Bronchial epithelial cell (primary cell): ENCODE measurements around the gene E2F1. TPM values are rescaled to one million over a fixed set of nuclear protein-coding genes. Genes with fewer than 3 reads are reported as not detected.

Experiments
- DNase-seq: peaks from one replicate; pipeline ENCODE4 v3.0.0-alpha.2; 2010; ENCODE audit warnings: low read depth
- FAIRE-seq: peaks from 2 replicates; lab custom pipeline; 2011; peaks lifted over from hg19 to GRCh38; lab: Jason Lieb, UNC
- H3K27me3 ChIP-seq: 2 replicates; pipeline ENCODE4 v1.5.1; 2011; ENCODE audit warnings: low read length; ENCODE audit not compliant: control insufficient read depth, insufficient read depth
- H3K36me3 ChIP-seq: 2 replicates; pipeline ENCODE4 v1.5.1; 2011; ENCODE audit warnings: low read length; ENCODE audit not compliant: control insufficient read depth, insufficient read depth
- H3K4me3 ChIP-seq: 2 replicates; pipeline ENCODE4 v1.5.1; 2011; ENCODE audit warnings: mild to moderate bottlenecking, low read depth, low read length, control low read depth
- CTCF ChIP-seq: IDR thresholded peaks from 2 replicates; pipeline ENCODE4 v1.5.1; 2011; ENCODE audit warnings: mild to moderate bottlenecking, moderate library complexity, low read length, control low read depth, inconsistent platforms; ENCODE audit not compliant: insufficient read depth, severe bottlenecking
- total RNA-seq: library from RNA; depleted of rRNA; stranded (reverse); fragments of >200 nt; gene quantifications from 2 replicates; pipeline ENCODE4 v1.2.1, GENCODE V29; 2014

E2F1 gene, protein sequence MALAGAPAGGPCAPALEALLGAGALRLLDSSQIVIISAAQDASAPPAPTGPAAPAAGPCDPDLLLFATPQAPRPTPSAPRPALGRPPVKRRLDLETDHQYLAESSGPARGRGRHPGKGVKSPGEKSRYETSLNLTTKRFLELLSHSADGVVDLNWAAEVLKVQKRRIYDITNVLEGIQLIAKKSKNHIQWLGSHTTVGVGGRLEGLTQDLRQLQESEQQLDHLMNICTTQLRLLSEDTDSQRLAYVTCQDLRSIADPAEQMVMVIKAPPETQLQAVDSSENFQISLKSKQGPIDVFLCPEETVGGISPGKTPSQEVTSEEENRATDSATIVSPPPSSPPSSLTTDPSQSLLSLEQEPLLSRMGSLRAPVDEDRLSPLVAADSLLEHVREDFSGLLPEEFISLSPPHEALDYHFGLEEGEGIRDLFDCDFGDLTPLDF
- 0.26 and 0.64 TPM in 2 replicates for total RNA-seq

- Histone ChIP-seq H3K36me3 (no peaks in the 10 kb centered on the region), H3K4me3 (peak within 1 kb of the TSS; percentile 34), H3K27me3 (no peaks in the 10 kb centered on the region)
- FAIRE-seq (no peak), DNase-seq (peak; percentile 66)
- peak; percentile 29 for TF ChIP-seq CTCF
These were observed at the start of gene E2F1 for GRCh38 chr20:33686100-33686983. Gene E2F1 (minus strand): TSS chr20:33686385. CDS start chr20:33686264, 121 bp downstream.

DNA sequence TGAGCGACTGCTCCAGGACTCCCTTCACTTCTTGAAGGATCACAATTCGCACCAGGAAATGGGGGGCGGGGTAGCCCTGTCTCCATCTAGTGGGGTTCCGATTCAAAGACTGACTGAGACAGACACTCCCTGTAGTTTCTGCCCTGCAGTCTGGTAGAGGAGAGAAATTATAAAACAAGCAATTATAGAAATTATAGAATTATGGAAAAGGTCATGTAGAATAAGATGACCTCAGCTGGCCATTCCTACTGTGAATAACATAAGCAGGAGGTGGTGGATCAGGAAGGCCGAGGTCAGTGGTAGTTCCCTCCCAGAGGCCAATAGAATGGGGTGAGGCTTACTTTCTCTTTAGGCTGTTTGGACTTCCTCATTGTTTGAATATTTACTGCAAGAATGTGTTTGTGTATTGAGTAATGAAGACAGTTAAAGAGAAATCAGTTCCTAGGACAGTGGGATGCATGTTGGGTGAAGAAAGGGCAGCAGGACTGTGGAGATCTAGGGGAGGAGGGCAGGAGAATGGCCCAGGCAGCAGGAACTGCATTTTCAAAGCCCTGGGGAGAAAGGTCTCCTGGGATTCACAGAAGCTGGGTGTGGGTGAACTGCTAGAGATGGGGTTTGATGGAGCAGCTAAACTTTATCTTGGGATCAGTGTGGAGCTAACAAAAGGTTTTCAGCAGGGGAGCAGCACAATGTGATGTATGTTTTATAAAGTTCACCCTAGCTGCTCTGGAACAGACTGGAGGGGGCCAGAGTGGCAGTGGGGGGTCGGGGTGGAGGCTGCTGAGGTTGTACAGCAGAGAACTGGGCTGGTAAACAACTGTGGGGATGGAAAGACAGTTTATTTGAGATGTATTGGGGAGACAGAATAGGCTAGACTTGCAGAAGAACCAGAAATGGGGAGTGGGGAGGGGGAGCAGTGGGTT, 47.7 kb upstream of the E2F1 start:
- Histone ChIP-seq H3K36me3 (no peaks in the 10 kb centered on the region), H3K27me3 (no peaks in the 10 kb centered on the region), H3K4me3 (no peak overlapping the region)
- no peak for TF ChIP-seq CTCF
- FAIRE-seq (no peak), DNase-seq (peak; percentile 60)

- Histone ChIP-seq H3K27me3 (no peaks in the 10 kb centered on the region), H3K4me3 (peak overlapping the region; percentile 48), H3K36me3 (no peaks in the 10 kb centered on the region)
- FAIRE-seq, result no peak
- TF ChIP-seq CTCF, result no peak
- DNase-seq, result peak; percentile 50
These were observed 46.2 kb upstream of the E2F1 start for GRCh38 chr20:33732166-33732970.

DNA sequence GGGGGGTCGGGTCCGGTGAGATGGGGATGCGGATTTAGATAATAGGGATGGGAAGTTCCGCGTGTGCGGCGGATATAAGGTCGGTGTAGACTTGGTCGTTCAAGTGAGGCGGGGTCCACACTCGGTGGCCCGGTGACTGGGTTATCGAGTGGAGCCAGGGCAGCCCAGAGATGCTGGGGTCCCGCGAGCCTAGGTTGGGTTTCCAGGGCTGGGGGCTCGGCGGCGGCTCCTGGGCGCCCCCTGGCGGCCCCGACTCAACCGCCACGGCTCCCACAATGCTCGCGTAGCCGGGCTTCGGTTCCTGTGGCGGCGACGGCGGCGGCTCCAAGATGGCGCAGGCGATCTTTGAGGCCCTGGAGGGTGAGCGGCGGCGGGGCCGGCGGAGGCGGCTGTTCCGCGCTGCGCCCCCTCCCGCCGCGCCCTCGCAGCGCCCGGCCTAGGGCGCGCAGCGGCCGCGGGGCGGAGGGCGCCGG, 45.5 kb upstream of the E2F1 start, which contains the start of gene ZNF341:
Gene ZNF341, plus strand, starts transcription at position 304 of the 473 bp plus-strand sequence. Its CDS starts 26 bp downstream, at position 330.
- H3K27me3 ChIP-seq, result no peaks in the 10 kb centered on the region
- peak; percentile 90 for TF ChIP-seq CTCF

More for the DNA sequence above, 45.5 kb upstream of the E2F1 start, which contains the start of gene ZNF341:
- FAIRE-seq (no peak), DNase-seq (peak; percentile 36)
- Histone ChIP-seq H3K4me3 (peak within 1 kb of the TSS; percentile 48), H3K36me3 (no peaks in the 10 kb centered on the region)
